ENCODE data around the gene PTPRQ.
"Not testable (repeated sequence)": the region's sequence is repeated elsewhere in the genome, so short reads cannot be mapped to it uniquely, and the experiment has no call there.

The PTPRQ gene

GRCh38 chr12:80636832-80637231 is 192.8 kb downstream of the PTPRQ start:
- DNase-seq (ENCODE audit: low spot score) = no peak

- DNase-seq (ENCODE audit: low spot score) = no peak
Measured at GRCh38 chr12:80641936-80642335, 197.9 kb downstream of the PTPRQ start.

GRCh38 chr12:80643961-80644360 is 199.9 kb downstream of the PTPRQ start:
- DNase-seq (ENCODE audit: low spot score) = no peak

GRCh38 chr12:80648881-80649280 is 204.8 kb downstream of the PTPRQ start:
- DNase-seq (ENCODE audit: low spot score) = no peak

GRCh38 chr12:80655751-80656150 is 211.7 kb downstream of the PTPRQ start:
- DNase-seq (ENCODE audit: low spot score) = no peak

- no peak for DNase-seq (ENCODE audit: low spot score)
Measured at GRCh38 chr12:80659512-80660063, 215.6 kb downstream of the PTPRQ start.

GRCh38 chr12:80662586-80662985 is 218.6 kb downstream of the PTPRQ start:
- no peak for DNase-seq (ENCODE audit: low spot score)

GRCh38 chr12:80670214-80670613 is 226.2 kb downstream of the PTPRQ start:
- no peak for DNase-seq (ENCODE audit: low spot score)

GRCh38 chr12:80676042-80676636 is 232.1 kb downstream of the PTPRQ start:
- DNase-seq (ENCODE audit: low spot score) = not testable (repeated sequence)

- no peak for DNase-seq (ENCODE audit: low spot score)
Measured at GRCh38 chr12:80676856-80677255, 232.8 kb downstream of the PTPRQ start.

GRCh38 chr12:80677994-80678393 is 234.0 kb downstream of the PTPRQ start:
- DNase-seq (ENCODE audit: low spot score) = no peak

GRCh38 chr12:80679346-80680131 is 235.5 kb downstream of the PTPRQ start:
- DNase-seq (ENCODE audit: low spot score) = no peak

- DNase-seq (ENCODE audit: low spot score) = no peak
Measured at GRCh38 chr12:80681287-80681686, 237.3 kb downstream of the PTPRQ start.

- no peak for DNase-seq (ENCODE audit: low spot score)
Measured at GRCh38 chr12:80681786-80682185, 237.8 kb downstream of the PTPRQ start.

- no peak for DNase-seq (ENCODE audit: low spot score)
Measured at GRCh38 chr12:80684077-80684495, 240.1 kb downstream of the PTPRQ start.

- DNase-seq (ENCODE audit: low spot score) = no peak
Measured at GRCh38 chr12:80690090-80690489, 246.1 kb downstream of the PTPRQ start.

- DNase-seq (ENCODE audit: low spot score) = no peak
Measured at GRCh38 chr12:80690513-80690912, 246.5 kb downstream of the PTPRQ start.

- no peak for DNase-seq (ENCODE audit: low spot score)
Measured at GRCh38 chr12:80692114-80692513, 248.1 kb downstream of the PTPRQ start.

- no peak for DNase-seq (ENCODE audit: low spot score)
Measured at GRCh38 chr12:80697270-80697887, 253.3 kb downstream of the PTPRQ start.

- no peak for DNase-seq (ENCODE audit: low spot score)
Measured at GRCh38 chr12:80698256-80698655, 254.2 kb downstream of the PTPRQ start.

GRCh38 chr12:80698847-80699542 is 255.0 kb downstream of the PTPRQ start:
- no peak for DNase-seq (ENCODE audit: low spot score)

GRCh38 chr12:80700327-80700726 is 256.3 kb downstream of the PTPRQ start:
- no peak for DNase-seq (ENCODE audit: low spot score)
